Measurements from ENCODE around the gene MTMR6.

MTMR6 gene

GRCh38 chr13:25301347-25302113, 14.2 kb upstream of the MTMR6 start, which contains the start of gene NUP58:
NUP58 (plus strand) TSS chr13:25301625; CDS start chr13:25301774, 149 bp downstream.
- H3K9me3 ChIP-seq (ENCODE audit: control insufficient read depth, low read length), result no peaks in the 10 kb centered on the region
- H3K4me3 ChIP-seq (ENCODE audit: low read length), result peak within 1 kb of the TSS; percentile 98
- H3K36me3 ChIP-seq (ENCODE audit: control insufficient read depth, insufficient read depth, low read length, severe bottlenecking), result peaks cover 6% of the 10 kb centered on the region
- H3K9ac ChIP-seq (ENCODE audit: low read length), result peak within 1 kb of the TSS; percentile 96
- peaks cover 13% of the 10 kb centered on the region for H3K4me1 ChIP-seq (ENCODE audit: control insufficient read depth, insufficient read depth, low read length)
- peak; percentile 98 for DNase-seq (ENCODE audit: low read depth)
- peaks cover 5% of the 10 kb centered on the region for H3K27me3 ChIP-seq (replicated peaks; ENCODE audit: control insufficient read depth, insufficient read depth, low read length)

GRCh38 chr13:25300861-25301346, 13.6 kb upstream of the MTMR6 start:
- Histone ChIP-seq H3K27me3 (replicated peaks; ENCODE audit: control insufficient read depth, insufficient read depth, low read length) (peaks cover 10% of the 10 kb centered on the region), H3K36me3 (ENCODE audit: control insufficient read depth, insufficient read depth, low read length, severe bottlenecking) (peaks cover 6% of the 10 kb centered on the region), H3K4me3 (ENCODE audit: low read length) (peak overlapping the region; percentile 98), H3K9me3 (ENCODE audit: control insufficient read depth, low read length) (no peaks in the 10 kb centered on the region), H3K9ac (ENCODE audit: low read length) (peak overlapping the region; percentile 96), H3K4me1 (ENCODE audit: control insufficient read depth, insufficient read depth, low read length) (peaks cover 13% of the 10 kb centered on the region)
- no peak for DNase-seq (ENCODE audit: low read depth)

GRCh38 chr13:25295701-25296100, 8.4 kb upstream of the MTMR6 start:
- no peak for DNase-seq (ENCODE audit: low read depth)
- H3K4me1 ChIP-seq (ENCODE audit: control insufficient read depth, insufficient read depth, low read length), result no peaks in the 10 kb centered on the region
- no peaks in the 10 kb centered on the region for H3K36me3 ChIP-seq (ENCODE audit: control insufficient read depth, insufficient read depth, low read length, severe bottlenecking)

GRCh38 chr13:25295228-25295627, 7.9 kb upstream of the MTMR6 start:
- H3K4me3 ChIP-seq (ENCODE audit: low read length), result no peak overlapping the region
- no peak overlapping the region for H3K9ac ChIP-seq (ENCODE audit: low read length)
- H3K9me3 ChIP-seq (ENCODE audit: control insufficient read depth, low read length), result no peaks in the 10 kb centered on the region
- DNase-seq (ENCODE audit: low read depth), result no peak
- H3K4me1 ChIP-seq (ENCODE audit: control insufficient read depth, insufficient read depth, low read length), result no peaks in the 10 kb centered on the region
- H3K36me3 ChIP-seq (ENCODE audit: control insufficient read depth, insufficient read depth, low read length, severe bottlenecking), result no peaks in the 10 kb centered on the region
- H3K27me3 ChIP-seq (replicated peaks; ENCODE audit: control insufficient read depth, insufficient read depth, low read length), result peaks cover 16% of the 10 kb centered on the region

More at GRCh38 chr13:25295701-25296100, 8.4 kb upstream of the MTMR6 start:
- H3K27me3 ChIP-seq (replicated peaks; ENCODE audit: control insufficient read depth, insufficient read depth, low read length), result peaks cover 16% of the 10 kb centered on the region
- H3K9me3 ChIP-seq (ENCODE audit: control insufficient read depth, low read length), result no peaks in the 10 kb centered on the region
- H3K4me3 ChIP-seq (ENCODE audit: low read length), result no peak overlapping the region
- no peak overlapping the region for H3K9ac ChIP-seq (ENCODE audit: low read length)

- Histone ChIP-seq H3K9me3 (ENCODE audit: control insufficient read depth, low read length) (no peaks in the 10 kb centered on the region), H3K27me3 (replicated peaks; ENCODE audit: control insufficient read depth, insufficient read depth, low read length) (peaks cover 16% of the 10 kb centered on the region), H3K4me1 (ENCODE audit: control insufficient read depth, insufficient read depth, low read length) (no peaks in the 10 kb centered on the region), H3K9ac (ENCODE audit: low read length) (no peak overlapping the region), H3K36me3 (ENCODE audit: control insufficient read depth, insufficient read depth, low read length, severe bottlenecking) (no peaks in the 10 kb centered on the region), H3K4me3 (ENCODE audit: low read length) (no peak overlapping the region)
- no peak for DNase-seq (ENCODE audit: low read depth)
These were observed 5.0 kb upstream of the MTMR6 start for GRCh38 chr13:25292301-25292700.

- H3K9ac ChIP-seq (ENCODE audit: low read length), result no peak overlapping the region
- H3K36me3 ChIP-seq (ENCODE audit: control insufficient read depth, insufficient read depth, low read length, severe bottlenecking), result no peaks in the 10 kb centered on the region
- no peak overlapping the region for H3K4me3 ChIP-seq (ENCODE audit: low read length)
- no peak for DNase-seq (ENCODE audit: low read depth)
- H3K4me1 ChIP-seq (ENCODE audit: control insufficient read depth, insufficient read depth, low read length), result no peaks in the 10 kb centered on the region
- peaks cover 13% of the 10 kb centered on the region for H3K27me3 ChIP-seq (replicated peaks; ENCODE audit: control insufficient read depth, insufficient read depth, low read length)
- H3K9me3 ChIP-seq (ENCODE audit: control insufficient read depth, low read length), result no peaks in the 10 kb centered on the region
These were observed 4.4 kb upstream of the MTMR6 start for GRCh38 chr13:25291691-25292090.

GRCh38 chr13:25288966-25289365, 1.7 kb upstream of the MTMR6 start:
- DNase-seq (ENCODE audit: low read depth), result no peak
- no peaks in the 10 kb centered on the region for H3K27me3 ChIP-seq (replicated peaks; ENCODE audit: control insufficient read depth, insufficient read depth, low read length)
- no peaks in the 10 kb centered on the region for H3K9me3 ChIP-seq (ENCODE audit: control insufficient read depth, low read length)
- no peak overlapping the region for H3K4me3 ChIP-seq (ENCODE audit: low read length)
- H3K36me3 ChIP-seq (ENCODE audit: control insufficient read depth, insufficient read depth, low read length, severe bottlenecking), result no peaks in the 10 kb centered on the region
- H3K4me1 ChIP-seq (ENCODE audit: control insufficient read depth, insufficient read depth, low read length), result peaks cover 8% of the 10 kb centered on the region
- H3K9ac ChIP-seq (ENCODE audit: low read length), result no peak overlapping the region

- DNase-seq (ENCODE audit: low read depth), result peak; percentile 78
- H3K27me3 ChIP-seq (replicated peaks; ENCODE audit: control insufficient read depth, insufficient read depth, low read length), result no peaks in the 10 kb centered on the region
- peaks cover 8% of the 10 kb centered on the region for H3K4me1 ChIP-seq (ENCODE audit: control insufficient read depth, insufficient read depth, low read length)
- no peaks in the 10 kb centered on the region for H3K9me3 ChIP-seq (ENCODE audit: control insufficient read depth, low read length)
- H3K36me3 ChIP-seq (ENCODE audit: control insufficient read depth, insufficient read depth, low read length, severe bottlenecking), result no peaks in the 10 kb centered on the region
- peak overlapping the region; percentile 96 for H3K4me3 ChIP-seq (ENCODE audit: low read length)
- H3K9ac ChIP-seq (ENCODE audit: low read length), result peak overlapping the region; percentile 94
These were observed 850 bp downstream of the MTMR6 start for GRCh38 chr13:25286308-25286968.

- no peaks in the 10 kb centered on the region for H3K27me3 ChIP-seq (replicated peaks; ENCODE audit: control insufficient read depth, insufficient read depth, low read length)
- no peak overlapping the region for H3K9ac ChIP-seq (ENCODE audit: low read length)
- no peak for DNase-seq (ENCODE audit: low read depth)
- H3K4me1 ChIP-seq (ENCODE audit: control insufficient read depth, insufficient read depth, low read length), result peaks cover 8% of the 10 kb centered on the region
- H3K4me3 ChIP-seq (ENCODE audit: low read length), result no peak overlapping the region
- H3K9me3 ChIP-seq (ENCODE audit: control insufficient read depth, low read length), result no peaks in the 10 kb centered on the region
- H3K36me3 ChIP-seq (ENCODE audit: control insufficient read depth, insufficient read depth, low read length, severe bottlenecking), result no peaks in the 10 kb centered on the region
These were observed 5.4 kb downstream of the MTMR6 start for GRCh38 chr13:25281935-25282332.

- no peak overlapping the region for H3K9ac ChIP-seq (ENCODE audit: low read length)
- no peak for DNase-seq (ENCODE audit: low read depth)
- peaks cover 8% of the 10 kb centered on the region for H3K4me1 ChIP-seq (ENCODE audit: control insufficient read depth, insufficient read depth, low read length)
- H3K36me3 ChIP-seq (ENCODE audit: control insufficient read depth, insufficient read depth, low read length, severe bottlenecking), result no peaks in the 10 kb centered on the region
- H3K4me3 ChIP-seq (ENCODE audit: low read length), result no peak overlapping the region
- no peaks in the 10 kb centered on the region for H3K9me3 ChIP-seq (ENCODE audit: control insufficient read depth, low read length)
- H3K27me3 ChIP-seq (replicated peaks; ENCODE audit: control insufficient read depth, insufficient read depth, low read length), result no peaks in the 10 kb centered on the region
These were observed 5.9 kb downstream of the MTMR6 start for GRCh38 chr13:25281193-25281934.

GRCh38 chr13:25280396-25280795, 6.9 kb downstream of the MTMR6 start:
- H3K4me3 ChIP-seq (ENCODE audit: low read length), result no peak overlapping the region
- no peaks in the 10 kb centered on the region for H3K4me1 ChIP-seq (ENCODE audit: control insufficient read depth, insufficient read depth, low read length)
- no peak for DNase-seq (ENCODE audit: low read depth)
- no peak overlapping the region for H3K9ac ChIP-seq (ENCODE audit: low read length)
- H3K9me3 ChIP-seq (ENCODE audit: control insufficient read depth, low read length), result no peaks in the 10 kb centered on the region
- H3K36me3 ChIP-seq (ENCODE audit: control insufficient read depth, insufficient read depth, low read length, severe bottlenecking), result no peaks in the 10 kb centered on the region
- H3K27me3 ChIP-seq (replicated peaks; ENCODE audit: control insufficient read depth, insufficient read depth, low read length), result no peaks in the 10 kb centered on the region

Data from adipocyte (in vitro differentiated cells).